CD14-positive monocyte (primary cell): ENCODE results near the gene COX6B1. TPM values are rescaled to one million over a fixed set of nuclear protein-coding genes. Genes with fewer than 3 reads are reported as not detected.

Source experiments
- DNase-seq, 3 donors: peaks; one replicate each; pipeline ENCODE4 v3.0.0-alpha.2; 2011 to 2022
- H2AFZ ChIP-seq: 2 replicates; pipeline ENCODE4 v1.6.0; 2012; ENCODE audit warnings: mild to moderate bottlenecking, low read depth, low read length, inconsistent platforms; ENCODE audit not compliant: insufficient read depth, poor library complexity, severe bottlenecking
- H3K27ac ChIP-seq, 2 donors: 1 replicate in 1 of 2; 2 replicates in 1 of 2; pipeline ENCODE4 v1.5.1; 2012 to 2013; ENCODE audit warnings: low read length in 2 of 2, control low read depth in 1 of 2, inconsistent platforms in 1 of 2, low read depth in 1 of 2, mild to moderate bottlenecking in 1 of 2
- H3K27me3 ChIP-seq, 2 donors: one replicate each; pipeline versions ENCODE4 v1.6.0 to v1.6.1; 2011 to 2013; ENCODE audit warnings: low read length in 2 of 2; ENCODE audit not compliant: control insufficient read depth in 2 of 2, insufficient read depth in 2 of 2
- H3K36me3 ChIP-seq, 2 donors: replicated peaks in 1 of 2; 1 replicate in 1 of 2; 2 replicates in 1 of 2; pipeline versions ENCODE4 v1.5.1 to v1.6.1; 2012 to 2013; ENCODE audit warnings: low read length in 2 of 2, control low read depth in 1 of 2, inconsistent platforms in 1 of 2, mild to moderate bottlenecking in 1 of 2; ENCODE audit not compliant: insufficient read depth in 2 of 2, control insufficient read depth in 1 of 2
- H3K4me1 ChIP-seq, 2 donors: 1 replicate in 1 of 2; 2 replicates in 1 of 2; pipeline versions ENCODE4 v1.5.1 to v1.6.1; 2012 to 2013; ENCODE audit warnings: low read length in 2 of 2, control low read depth in 1 of 2, inconsistent platforms in 1 of 2, mild to moderate bottlenecking in 1 of 2, moderate library complexity in 1 of 2; ENCODE audit not compliant: insufficient read depth in 2 of 2, control insufficient read depth in 1 of 2
- H3K4me2 ChIP-seq: replicated peaks from 2 replicates; pipeline ENCODE3; 2012; ENCODE audit warnings: low read length, moderate library complexity, mild to moderate bottlenecking; ENCODE audit not compliant: poor library complexity, severe bottlenecking; ENCODE audit errors: extremely low read depth
- H3K4me3 ChIP-seq, 3 experiments: fragments of 200-600 bp in 1 of 3; sonication (generic) in 1 of 3; replicated peaks in 1 of 3; 1 replicate in 2 of 3; 2 replicates in 1 of 3; pipeline ENCODE4 v1.5.1; 2011 to 2013; ENCODE audit warnings: low read length in 3 of 3, mild to moderate bottlenecking in 3 of 3, control low read depth in 2 of 3, low read depth in 2 of 3, inconsistent platforms in 1 of 3, moderate library complexity in 1 of 3
- H3K79me2 ChIP-seq: 2 replicates; pipeline ENCODE4 v1.6.0; 2012; ENCODE audit warnings: mild to moderate bottlenecking, control low read depth, inconsistent platforms, low read length, moderate library complexity; ENCODE audit not compliant: insufficient read depth
- H3K9ac ChIP-seq: 2 replicates; pipeline ENCODE4 v1.6.0; 2017; ENCODE audit warnings: low read length, mild to moderate bottlenecking; ENCODE audit not compliant: insufficient read depth, poor library complexity, severe bottlenecking
- H3K9me3 ChIP-seq, 2 donors: replicated peaks in 1 of 2; 1 replicate in 1 of 2; 2 replicates in 1 of 2; pipeline versions ENCODE4 v1.5.1 to v1.6.1; 2012 to 2013; ENCODE audit warnings: low read length in 2 of 2, control low read depth in 1 of 2; ENCODE audit not compliant: control insufficient read depth in 1 of 2, insufficient read depth in 1 of 2
- H4K20me1 ChIP-seq: 2 replicates; pipeline ENCODE4 v1.6.0; 2012; ENCODE audit warnings: mild to moderate bottlenecking, low read length, control low read depth, moderate library complexity; ENCODE audit not compliant: insufficient read depth
- H3K27ac Mint-ChIP-seq, 7 donors: one replicate each; pipeline ENCODE4 v1.8.0; 2020; ENCODE audit warnings: mild to moderate bottlenecking in 7 of 7, mixed read lengths in 7 of 7, moderate library complexity in 6 of 7, inconsistent platforms in 2 of 7
- H3K27me3 Mint-ChIP-seq, 3 donors: one replicate each; pipeline ENCODE4 v1.8.0; 2021 to 2022; ENCODE audit warnings: low read depth in 3 of 3, mild to moderate bottlenecking in 3 of 3, mixed read lengths in 3 of 3, moderate library complexity in 3 of 3, inconsistent platforms in 1 of 3
- H3K36me3 Mint-ChIP-seq, 2 donors: one replicate each; pipeline ENCODE4 v1.8.0; 2020; ENCODE audit warnings: mixed read lengths in 2 of 2, inconsistent platforms in 1 of 2, mild to moderate bottlenecking in 1 of 2
- H3K4me1 Mint-ChIP-seq: one replicate; pipeline ENCODE4 v1.8.0; 2020; ENCODE audit warnings: mild to moderate bottlenecking, mixed read lengths
- H3K4me3 Mint-ChIP-seq, 2 donors: one replicate each; pipeline ENCODE4 v1.8.0; 2020; ENCODE audit warnings: mild to moderate bottlenecking in 2 of 2, mixed read lengths in 2 of 2, moderate library complexity in 1 of 2
- H3K9me3 Mint-ChIP-seq, 7 donors: one replicate each; pipeline ENCODE4 v1.8.0; 2020 to 2022; ENCODE audit warnings: mixed read lengths in 7 of 7, mild to moderate bottlenecking in 6 of 7, moderate library complexity in 6 of 7, inconsistent platforms in 2 of 7
- CTCF ChIP-seq: fragments of 200-600 bp; IDR thresholded peaks from one replicate; pipeline ENCODE4 v1.8.0; 2022; ENCODE audit warnings: antibody characterized with exemption, mild to moderate bottlenecking
- WGBS: methylation state at CpG from one replicate; pipeline ENCODE4 v1.1.5; 2013; ENCODE audit warnings: missing lambda C conversion rate; ENCODE audit not compliant: insufficient coverage; 5-methylcytosine and 5-hydroxymethylcytosine counted together
- intact Hi-C, 2 donors: fragments of 100-400 bp; cut with micrococcal nuclease; formaldehyde crosslinking; loops; one replicate each; pipeline versions ENCODE4 v1.15.0 to v1.15.1; 2023
- polyA plus RNA-seq, 3 donors: library from polyadenylated mRNA; depleted of rRNA in 1 of 3; unstranded in 2 of 3; stranded (reverse) in 1 of 3; fragments of 300-500 nt in 2 of 3; fragments of >200 nt in 1 of 3; fragmentation: Illumina TruSeq in 2 of 3; gene quantifications; 1 replicate in 2 of 3; 2 replicates in 1 of 3; pipeline ENCODE4 v1.2.3, GENCODE V29; 2012 to 2021

Gene COX6B1
- polyA plus RNA-seq, 3 donors, result 611 to 948 (median 825) TPM

GRCh38 chr19:35641515-35642151, 6.5 kb upstream of the COX6B1 start, which contains the start of gene ETV2:
Gene ETV2, plus strand, starts transcription at chr19:35641745. Its CDS starts 716 bp downstream, at chr19:35642461.
- 25% methylated on average over 16 of the region's 28 CpGs for WGBS
- Histone ChIP-seq H4K20me1 (no peaks in the 10 kb centered on the region), H3K9me3 (no peaks in the 10 kb centered on the region), H2AFZ (peak within 1 kb of the TSS; percentile 46), H3K4me2 (peak within 1 kb of the TSS; percentile 5), H3K4me3 (no peak within 1 kb of the TSS), H3K27ac (no peak within 1 kb of the TSS), H3K36me3 (peaks cover 14 to 18% of the 10 kb centered on the region in 2 donors), H3K9ac (no peak within 1 kb of the TSS), H3K79me2 (no peaks in the 10 kb centered on the region), H3K27me3 (peaks cover 0 to 2% of the 10 kb centered on the region in 2 donors), H3K4me1 (peaks cover 37 to 42% of the 10 kb centered on the region in 2 donors)
- peak within 1 kb of the TSS in 1 of 2 donors; percentile 64 for H3K4me3 Mint-ChIP-seq
- intact Hi-C loops, result loop anchor here in 1 of 2 donors (10.0 kb wide), 1 partner anchor 103 kb away; the partner anchor contains the start of genes IGFLR1, LIN37, PSENEN and U2AF1L4
- peaks cover 25% of the 10 kb centered on the region for H3K4me1 Mint-ChIP-seq
- no peaks in the 10 kb centered on the region for H3K9me3 Mint-ChIP-seq
- peaks cover 8 to 16% (median 13%) of the 10 kb centered on the region in 3 donors for H3K27me3 Mint-ChIP-seq
- no peak for TF ChIP-seq CTCF
- DNase-seq, result no peak
- no peak within 1 kb of the TSS for H3K27ac Mint-ChIP-seq
- H3K36me3 Mint-ChIP-seq, result peaks cover 13 to 18% of the 10 kb centered on the region in 2 donors

- no peaks in the 10 kb centered on the region for H3K9me3 ChIP-seq
- no peaks in the 10 kb centered on the region for H3K9me3 Mint-ChIP-seq
- TF ChIP-seq CTCF, result no peak
- H3K4me3 ChIP-seq, result no peak overlapping the region
- 88% methylated on average over 6 of the region's 10 CpGs for WGBS
- peaks cover 37 to 43% of the 10 kb centered on the region in 2 donors for H3K4me1 ChIP-seq
- intact Hi-C loops, result loop anchor here in 1 of 2 donors (10.0 kb wide), 1 partner anchor 102 kb away; the partner anchor contains the start of genes IGFLR1, LIN37, PSENEN and U2AF1L4
- H3K36me3 Mint-ChIP-seq, result peaks cover 6 to 11% of the 10 kb centered on the region in 2 donors
- H3K4me2 ChIP-seq, result no peak overlapping the region
- peaks cover 8 to 16% (median 13%) of the 10 kb centered on the region in 3 donors for H3K27me3 Mint-ChIP-seq
- peaks cover 7 to 11% of the 10 kb centered on the region in 2 donors for H3K36me3 ChIP-seq
- peaks cover 25% of the 10 kb centered on the region for H3K4me1 Mint-ChIP-seq
- H3K9ac ChIP-seq, result no peak overlapping the region
- DNase-seq, result no peak
- no peak overlapping the region for H3K27ac ChIP-seq
- H3K79me2 ChIP-seq, result no peaks in the 10 kb centered on the region
- no peaks in the 10 kb centered on the region for H4K20me1 ChIP-seq
- H3K27ac Mint-ChIP-seq, result no peak overlapping the region
- peaks cover 0 to 2% of the 10 kb centered on the region in 2 donors for H3K27me3 ChIP-seq
- H2AFZ ChIP-seq, result no peak overlapping the region
- peak overlapping the region in 1 of 2 donors; percentile 64 for H3K4me3 Mint-ChIP-seq
Measured at GRCh38 chr19:35642312-35642711, 5.8 kb upstream of the COX6B1 start.
